GM18505 (cell line): ENCODE measurements around the gene SEC61A1.

ENCODE experiments used
- ATAC-seq: cut with Tn5 transposase; IDR thresholded peaks from one replicate; pipeline ENCODE4 v1.9.1; 2021; ENCODE audit not compliant: unreplicated experiment
- POLR2A ChIP-seq: IDR thresholded peaks from 4 replicates; pipeline ENCODE4 v1.6.1; 2011; ENCODE audit warnings: borderline replicate concordance; ENCODE audit not compliant: insufficient read depth, insufficient read length; ENCODE audit errors: extremely low read depth

The SEC61A1 gene

DNA sequence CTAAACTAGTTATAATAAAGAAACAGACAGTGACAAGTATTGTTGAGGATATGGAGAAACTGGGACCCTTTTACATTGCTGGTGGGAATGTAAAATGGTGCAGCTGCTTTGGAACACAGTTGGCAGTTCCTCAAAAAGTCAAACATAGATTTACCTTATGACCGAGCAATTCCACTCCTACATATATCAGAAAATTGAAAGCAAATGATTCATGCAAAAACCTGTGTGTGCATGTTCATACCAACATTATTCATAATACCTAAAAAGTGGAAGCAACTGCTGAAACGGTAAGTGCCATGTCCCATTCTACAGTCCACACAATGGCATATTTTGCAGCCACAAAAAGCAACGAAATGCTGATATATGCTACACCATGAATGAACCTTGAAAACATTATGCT lies 12.2 kb upstream of the SEC61A1 start:
- no peak for ATAC-seq

DNA sequence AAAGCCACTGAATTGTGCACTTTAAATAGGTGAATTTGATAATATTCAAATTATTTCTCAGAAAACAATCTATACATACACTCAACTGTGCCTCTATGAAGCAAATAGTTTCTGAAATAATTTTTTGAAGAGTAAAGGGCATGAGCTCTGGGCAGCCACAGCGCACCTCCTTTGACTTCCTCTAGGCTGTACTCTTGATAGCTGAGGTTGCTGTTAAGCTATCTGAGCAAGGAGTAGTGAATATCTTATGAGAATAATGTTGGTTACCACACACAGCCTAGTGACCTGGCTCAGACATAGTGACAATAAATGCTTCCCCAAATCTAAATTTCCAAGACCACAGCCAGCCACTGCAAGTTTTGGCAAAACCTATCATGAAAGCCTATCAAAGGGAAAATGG lies 11.6 kb upstream of the SEC61A1 start:
- no peak for ATAC-seq
- no peak for TF ChIP-seq POLR2A

More for the DNA sequence above, 12.2 kb upstream of the SEC61A1 start:
- TF ChIP-seq POLR2A, result no peak

DNA sequence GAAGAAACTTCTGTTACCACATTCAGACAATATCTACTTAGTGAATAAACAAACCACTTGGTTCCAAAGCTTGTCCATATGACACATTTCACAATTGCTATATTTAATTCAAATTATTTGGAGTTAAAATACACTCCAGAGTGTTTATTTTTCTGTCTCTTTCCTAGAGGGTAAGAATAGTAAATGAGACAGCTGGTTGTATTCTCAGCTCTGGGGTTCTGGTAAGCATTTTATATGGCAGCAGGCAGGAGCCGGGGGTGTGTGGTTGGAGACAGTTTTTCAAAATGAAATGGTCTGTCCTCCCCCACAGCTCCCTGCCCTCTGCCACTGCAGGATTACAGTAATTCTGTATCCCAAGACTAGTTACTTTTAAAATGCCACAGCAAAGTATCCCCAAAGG lies 10.9 kb upstream of the SEC61A1 start:
- no peak for TF ChIP-seq POLR2A
- ATAC-seq, result no peak

DNA sequence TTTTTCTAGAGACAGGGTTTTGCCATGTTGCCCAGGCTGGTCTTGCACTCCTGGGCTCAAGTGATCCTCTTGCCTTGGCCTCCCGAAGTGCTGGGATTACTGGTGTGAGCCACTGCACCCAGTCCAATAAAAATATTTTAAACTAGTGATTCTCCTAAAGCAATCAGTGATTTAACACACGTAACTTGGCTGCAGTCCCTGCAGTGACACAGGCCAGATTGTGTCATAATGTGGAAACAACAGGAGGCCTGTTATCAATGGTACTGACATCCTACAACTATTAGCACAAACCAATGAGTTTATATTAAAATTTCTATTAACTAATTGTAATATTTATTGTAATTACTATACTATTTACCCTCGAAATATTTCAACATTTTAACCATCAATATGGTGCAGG lies 1.6 kb upstream of the SEC61A1 start:
- ATAC-seq, result no peak
- no peak for TF ChIP-seq POLR2A

DNA sequence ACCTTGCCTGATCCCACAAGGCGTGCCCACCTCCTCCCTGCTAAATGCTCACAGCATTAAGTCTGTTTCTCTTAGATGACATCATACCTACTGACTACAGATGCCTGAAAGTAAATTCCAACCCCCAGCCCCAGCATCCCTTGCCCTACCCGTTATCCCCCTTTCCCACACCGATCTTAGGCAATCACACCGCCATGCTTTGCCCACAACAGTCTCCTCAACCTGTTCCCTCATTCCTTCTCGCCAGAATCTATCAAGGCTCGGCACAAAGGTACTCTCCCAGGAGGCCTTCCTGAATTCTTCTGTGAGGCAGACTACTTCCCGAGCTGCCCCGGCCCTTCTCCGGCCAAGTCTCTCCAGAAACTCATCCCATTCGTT lies 789 bp upstream of the SEC61A1 start:
- TF ChIP-seq POLR2A, result no peak
- ATAC-seq, result no peak

DNA sequence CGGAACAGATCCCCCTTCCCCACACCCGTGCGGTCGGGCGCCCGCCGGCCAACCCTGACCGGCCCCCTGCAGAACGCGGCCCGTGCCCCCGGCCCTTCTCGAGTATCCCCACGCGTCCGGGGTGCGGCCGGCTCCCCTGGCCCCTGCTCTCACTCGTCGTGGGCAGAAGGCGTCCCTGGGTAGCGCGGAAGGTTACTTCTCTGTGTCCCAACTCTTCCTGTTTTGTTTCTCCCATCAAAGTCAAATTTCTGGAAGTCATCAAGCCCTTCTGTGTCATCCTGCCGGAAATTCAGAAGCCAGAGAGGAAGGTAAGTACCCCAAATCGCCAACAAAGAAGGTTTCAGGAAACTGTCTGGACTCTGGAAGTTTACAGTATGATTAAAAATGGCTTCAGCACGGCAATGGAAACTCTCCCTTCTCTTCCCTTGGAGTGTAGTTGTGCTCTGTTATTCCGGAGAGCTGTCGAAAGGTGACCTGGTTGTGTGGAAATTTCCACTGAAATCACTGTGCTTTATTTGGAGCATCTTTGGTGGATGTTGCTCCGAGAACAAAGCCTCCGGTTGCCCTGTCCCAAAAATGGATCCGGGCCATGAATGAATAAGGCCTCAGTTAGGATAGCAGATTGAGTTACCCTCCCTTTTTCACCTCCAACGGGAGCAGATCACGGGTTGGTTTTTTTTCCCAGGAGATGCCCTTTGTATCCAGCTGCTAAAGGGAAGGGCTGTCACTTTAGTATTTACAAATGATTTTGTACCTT lies 536 bp downstream of the SEC61A1 start:
- ATAC-seq, result no peak
- no peak for TF ChIP-seq POLR2A

DNA sequence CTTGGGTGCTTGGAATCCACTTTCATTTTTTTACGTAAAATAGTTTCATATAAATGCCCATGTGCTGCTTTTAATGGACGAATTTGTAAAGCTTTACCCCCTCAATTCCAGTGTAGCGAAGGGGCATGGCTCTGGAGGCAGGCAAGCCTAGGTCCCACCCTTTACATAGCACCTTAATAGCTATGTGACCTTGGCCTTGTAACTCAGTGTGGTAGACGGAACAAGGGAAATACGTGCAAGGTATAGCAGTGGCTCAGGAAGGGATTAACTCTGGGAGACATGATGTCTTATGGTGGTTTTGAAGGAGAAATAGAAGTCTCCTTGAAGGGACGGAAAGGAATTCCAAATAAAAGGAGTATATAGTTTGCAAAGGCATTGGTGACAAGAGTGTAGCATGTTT lies 1.4 kb downstream of the SEC61A1 start:
- ATAC-seq, result no peak
- TF ChIP-seq POLR2A, result no peak

DNA sequence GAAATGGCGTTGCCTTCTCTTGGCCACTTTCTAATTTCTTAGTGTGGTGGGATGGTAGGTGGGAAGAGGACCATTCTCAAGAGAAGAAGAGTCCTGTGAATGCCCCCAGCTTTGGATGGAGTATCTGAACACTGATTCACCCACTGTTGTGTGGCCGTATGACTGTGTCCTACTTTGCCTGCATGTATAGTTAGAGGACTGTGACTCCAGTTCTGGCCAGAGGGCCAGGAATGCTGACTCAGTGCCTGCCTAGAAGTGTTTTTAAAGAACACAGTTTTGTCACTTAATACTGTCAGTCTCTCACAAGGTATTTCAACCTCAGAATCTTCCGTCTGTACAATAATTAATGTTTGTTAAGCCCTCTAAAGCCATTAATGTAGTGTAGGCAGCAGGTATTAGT lies 2.1 kb downstream of the SEC61A1 start:
- no peak for ATAC-seq
- TF ChIP-seq POLR2A, result no peak

DNA sequence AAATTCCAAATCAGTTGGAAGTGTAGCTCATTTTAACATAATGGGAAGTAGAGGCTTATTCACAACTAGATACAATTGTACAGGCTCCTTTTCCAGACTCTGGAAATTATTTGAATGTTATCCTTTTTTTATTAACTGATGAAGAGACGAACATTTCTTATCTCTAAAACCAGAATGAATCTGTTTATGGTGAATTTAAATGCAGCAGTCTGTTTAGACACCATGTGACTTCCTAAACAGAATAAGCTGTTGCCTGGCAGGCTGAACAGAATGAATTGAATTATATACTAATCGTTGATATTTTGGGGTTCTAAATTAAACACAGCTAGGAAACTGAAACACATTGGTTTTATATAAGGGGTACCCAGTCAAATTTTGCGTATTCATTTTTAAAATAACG lies 4.0 kb downstream of the SEC61A1 start:
- no peak for TF ChIP-seq POLR2A
- no peak for ATAC-seq

DNA sequence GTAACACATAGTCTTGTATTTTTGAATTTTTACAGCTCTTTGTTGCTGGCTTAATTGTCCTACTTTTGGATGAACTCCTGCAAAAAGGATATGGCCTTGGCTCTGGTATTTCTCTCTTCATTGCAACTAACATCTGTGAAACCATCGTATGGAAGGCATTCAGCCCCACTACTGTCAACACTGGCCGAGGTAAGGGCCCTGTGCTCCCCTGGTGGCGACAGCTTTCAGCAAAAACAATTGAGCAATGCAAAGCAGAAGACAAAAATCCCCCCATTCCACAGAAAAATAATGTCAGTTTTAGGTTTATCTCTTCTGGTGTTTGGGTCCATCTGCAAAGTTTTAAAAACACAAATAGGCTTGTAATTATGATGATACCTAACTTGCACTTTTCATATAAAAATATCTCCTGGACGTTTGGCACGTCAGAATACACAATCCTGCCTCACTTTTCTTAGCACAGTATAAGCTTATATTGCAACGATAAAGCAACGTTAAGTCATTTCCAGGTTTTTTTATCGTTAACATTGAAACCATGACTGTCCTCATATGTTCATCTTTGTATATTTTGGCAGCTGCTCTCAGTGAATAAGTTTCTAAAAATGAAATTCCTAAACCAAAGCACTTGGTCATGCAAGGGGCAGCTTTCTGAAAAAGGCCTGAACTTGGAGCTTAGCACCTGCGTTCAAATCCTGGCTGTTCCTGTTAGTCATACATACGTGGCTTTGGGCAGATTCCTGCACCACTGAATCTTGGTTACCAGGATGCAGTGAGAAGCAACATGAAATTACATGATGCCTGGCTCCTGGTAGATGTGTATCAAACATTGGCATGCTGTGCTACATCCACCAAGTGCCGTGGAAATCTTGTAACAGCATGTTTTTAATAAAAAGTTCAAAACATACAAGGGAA lies 8.5 kb downstream of the SEC61A1 start:
- no peak for ATAC-seq
- no peak for TF ChIP-seq POLR2A

DNA sequence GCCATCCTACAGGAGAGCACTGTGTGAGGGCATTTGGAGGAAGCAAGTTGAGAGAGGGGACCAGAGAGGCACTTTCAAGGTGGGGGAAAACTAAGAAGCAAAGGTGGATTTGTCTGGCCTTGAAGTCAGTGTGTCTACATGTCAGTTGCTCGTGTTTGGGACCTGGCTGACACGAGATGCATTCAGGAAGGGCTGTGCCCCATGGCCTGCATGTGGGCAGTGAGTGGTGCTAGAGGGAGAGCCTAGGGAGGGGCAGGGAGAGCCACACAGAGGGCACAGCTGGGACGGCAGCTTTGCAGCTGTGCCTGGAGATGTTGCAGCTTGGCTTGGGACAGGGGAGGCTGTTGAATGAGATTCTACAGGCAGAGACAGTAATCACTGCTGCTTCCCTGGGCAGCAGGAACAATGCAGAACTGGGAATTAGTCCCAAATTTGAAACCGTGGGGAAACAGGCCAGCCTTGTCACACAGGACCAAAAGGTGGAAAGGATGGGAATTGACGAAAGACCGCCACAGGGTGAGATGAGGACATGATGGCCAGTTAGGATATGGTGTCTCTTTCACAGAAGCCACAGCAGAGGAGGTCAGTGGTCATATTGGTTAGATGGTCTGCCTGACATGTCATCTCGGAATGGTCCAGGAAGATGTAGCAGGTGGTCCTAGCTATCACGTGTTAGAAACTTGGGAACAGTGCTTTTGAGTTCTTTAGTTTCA lies 10.0 kb downstream of the SEC61A1 start:
- peak; percentile 15 for TF ChIP-seq POLR2A
- no peak for ATAC-seq

DNA sequence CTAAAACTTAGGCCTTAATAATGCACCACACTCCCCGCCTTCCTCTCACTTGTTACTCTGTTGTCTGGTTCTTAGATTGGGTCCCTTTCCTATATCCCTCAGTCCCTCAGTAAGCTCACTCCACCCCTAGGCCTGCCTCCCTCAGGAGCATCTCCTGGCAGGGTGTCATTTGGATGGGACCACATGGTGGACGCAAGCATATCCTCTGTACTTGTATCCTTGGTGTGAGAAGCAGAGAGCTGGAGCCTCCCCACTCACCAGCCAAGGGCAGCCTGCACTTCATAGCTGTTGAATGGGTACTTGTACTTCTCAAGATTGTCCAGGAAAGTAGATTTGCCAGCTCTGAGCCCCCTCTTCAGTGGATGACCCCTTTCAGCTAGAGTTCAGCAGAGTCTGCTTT lies 11.6 kb downstream of the SEC61A1 start:
- TF ChIP-seq POLR2A, result no peak
- ATAC-seq, result no peak

DNA sequence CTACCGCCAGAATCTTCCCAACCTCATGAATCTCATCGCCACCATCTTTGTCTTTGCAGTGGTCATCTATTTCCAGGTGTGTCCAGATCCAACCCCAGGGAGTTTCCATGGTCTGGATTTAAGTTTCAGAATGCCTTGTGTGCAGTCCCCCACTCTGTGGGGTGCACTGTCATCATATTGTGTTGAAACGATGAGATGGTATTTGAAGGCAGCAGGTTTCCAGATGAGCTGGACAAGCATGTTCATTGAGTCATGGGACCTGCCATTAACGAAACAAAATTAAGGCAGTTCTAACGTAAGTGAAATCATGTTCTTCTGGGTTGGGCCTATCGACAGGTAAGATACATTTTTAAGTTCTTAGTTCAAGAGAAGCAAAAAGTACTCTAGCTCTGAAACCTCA lies 12.7 kb downstream of the SEC61A1 start:
- TF ChIP-seq POLR2A, result no peak
- no peak for ATAC-seq
